Astrocyte (in vitro differentiated cells and primary cell): ENCODE measurements around the gene CDK2.
"Not testable (repeated sequence)": the region's sequence is repeated elsewhere in the genome, so short reads cannot be mapped to it uniquely, and the experiment has no call there.

ENCODE experiments used
- EZH2 ChIP-seq: IDR thresholded peaks from 2 replicates; pipeline ENCODE4 v1.6.1; 2012; ENCODE audit warnings: mild to moderate bottlenecking, low read length, inconsistent platforms; ENCODE audit not compliant: insufficient read depth
- TF ChIP-seq, protein P1 (sequence below): IDR thresholded peaks from 2 replicates; pipeline ENCODE4 v1.5.1; 2011; ENCODE audit warnings: low read depth, mild to moderate bottlenecking, inconsistent platforms, low read length, moderate library complexity; ENCODE audit not compliant: insufficient read depth

- TF ChIP-seq, protein P1, sequence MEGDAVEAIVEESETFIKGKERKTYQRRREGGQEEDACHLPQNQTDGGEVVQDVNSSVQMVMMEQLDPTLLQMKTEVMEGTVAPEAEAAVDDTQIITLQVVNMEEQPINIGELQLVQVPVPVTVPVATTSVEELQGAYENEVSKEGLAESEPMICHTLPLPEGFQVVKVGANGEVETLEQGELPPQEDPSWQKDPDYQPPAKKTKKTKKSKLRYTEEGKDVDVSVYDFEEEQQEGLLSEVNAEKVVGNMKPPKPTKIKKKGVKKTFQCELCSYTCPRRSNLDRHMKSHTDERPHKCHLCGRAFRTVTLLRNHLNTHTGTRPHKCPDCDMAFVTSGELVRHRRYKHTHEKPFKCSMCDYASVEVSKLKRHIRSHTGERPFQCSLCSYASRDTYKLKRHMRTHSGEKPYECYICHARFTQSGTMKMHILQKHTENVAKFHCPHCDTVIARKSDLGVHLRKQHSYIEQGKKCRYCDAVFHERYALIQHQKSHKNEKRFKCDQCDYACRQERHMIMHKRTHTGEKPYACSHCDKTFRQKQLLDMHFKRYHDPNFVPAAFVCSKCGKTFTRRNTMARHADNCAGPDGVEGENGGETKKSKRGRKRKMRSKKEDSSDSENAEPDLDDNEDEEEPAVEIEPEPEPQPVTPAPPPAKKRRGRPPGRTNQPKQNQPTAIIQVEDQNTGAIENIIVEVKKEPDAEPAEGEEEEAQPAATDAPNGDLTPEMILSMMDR: not testable (repeated sequence)
- TF ChIP-seq EZH2: not testable (repeated sequence)
Observed at GRCh38 chr12:55981882-55982281, 15.3 kb downstream of the CDK2 start.
